Prostate gland (tissue), 2 donors: ENCODE measurements around the gene EBNA1BP2.

Source experiments
- CTCF ChIP-seq, 4 experiments: fragments of 200-600 bp in 2 of 4; fragments of 450-650 bp in 2 of 4; sonication (generic) in 2 of 4; IDR thresholded peaks; 1 replicate in 3 of 4; 2 replicates in 1 of 4; pipeline ENCODE4 v1.5.1; 2016 to 2019; ENCODE audit warnings: antibody characterized with exemption in 4 of 4, mild to moderate bottlenecking in 2 of 4, moderate library complexity in 2 of 4
- POLR2A ChIP-seq: fragments of 450-650 bp; IDR thresholded peaks from one replicate; pipeline ENCODE4 v1.6.1; 2016; ENCODE audit warnings: antibody characterized with exemption, mild to moderate bottlenecking
- POLR2AphosphoS5 ChIP-seq: sonication (generic); formaldehyde crosslinking; IDR thresholded peaks from one replicate; pipeline ENCODE4 v1.6.1; 2017; ENCODE audit warnings: antibody characterized with exemption

GRCh38 chr1:43123031-43123430 is 49.1 kb downstream of the EBNA1BP2 start:
- no peak for TF ChIP-seq CTCF (IDR thresholded peaks at IDR 0.05)
- no peak for TF ChIP-seq POLR2AphosphoS5
- no peak for TF ChIP-seq POLR2A
